ENCODE data around the gene ERGIC1.
"Not testable (repeated sequence)": the region's sequence is repeated elsewhere in the genome, so short reads cannot be mapped to it uniquely, and the experiment has no call there.

The ERGIC1 gene, protein sequence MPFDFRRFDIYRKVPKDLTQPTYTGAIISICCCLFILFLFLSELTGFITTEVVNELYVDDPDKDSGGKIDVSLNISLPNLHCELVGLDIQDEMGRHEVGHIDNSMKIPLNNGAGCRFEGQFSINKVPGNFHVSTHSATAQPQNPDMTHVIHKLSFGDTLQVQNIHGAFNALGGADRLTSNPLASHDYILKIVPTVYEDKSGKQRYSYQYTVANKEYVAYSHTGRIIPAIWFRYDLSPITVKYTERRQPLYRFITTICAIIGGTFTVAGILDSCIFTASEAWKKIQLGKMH

DNA sequence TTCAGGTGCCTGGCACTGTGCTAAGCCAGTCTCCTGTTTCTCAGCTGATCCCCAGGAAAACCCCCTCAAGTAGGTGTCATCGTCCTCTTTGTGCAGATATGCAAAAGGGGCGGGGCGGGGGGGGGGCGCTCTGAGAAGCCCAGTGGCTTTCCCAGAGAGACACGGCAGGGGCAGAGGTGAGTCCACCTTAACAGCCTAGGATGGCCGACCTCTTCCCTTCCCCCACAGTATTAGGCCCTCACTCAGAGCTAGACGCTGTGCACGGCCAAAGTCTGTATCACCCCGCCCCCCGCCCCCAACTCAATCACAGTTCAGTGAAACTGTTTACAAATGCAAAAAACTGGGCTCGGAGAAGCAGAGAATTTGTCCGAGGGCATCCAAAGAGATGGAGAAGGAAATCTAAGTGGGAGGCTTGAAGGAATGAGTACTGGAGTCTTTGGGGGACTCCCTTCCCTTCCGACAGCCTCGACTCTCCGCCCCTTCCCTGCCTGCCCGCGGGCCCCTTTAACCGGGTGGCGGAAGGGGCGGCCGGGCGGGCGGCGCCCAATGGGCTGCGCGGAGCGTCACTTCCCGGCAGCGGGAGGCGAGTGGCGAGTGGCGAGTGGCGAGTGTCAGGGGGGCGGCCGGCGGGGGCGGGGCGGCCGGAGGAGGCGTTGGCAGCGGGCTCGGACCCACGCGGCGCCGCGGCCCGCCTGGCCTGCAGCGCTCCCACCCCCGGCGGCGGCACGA lies at the start of gene ERGIC1:
Gene ERGIC1 (plus strand): TSS at position 566 of the 729 bp plus-strand sequence. CDS start 163 bp downstream, at position 729.
- DNase-seq: peak; percentile 5

- no peak for DNase-seq
Observed at GRCh38 chr5:172785429-172786088, 48.5 kb upstream of the ERGIC1 start.

GRCh38 chr5:172786736-172787462 lies 47.2 kb upstream of the ERGIC1 start:
- DNase-seq: no peak

- DNase-seq: not testable (repeated sequence)
Observed at GRCh38 chr5:172787538-172787937, 46.5 kb upstream of the ERGIC1 start.

DNA sequence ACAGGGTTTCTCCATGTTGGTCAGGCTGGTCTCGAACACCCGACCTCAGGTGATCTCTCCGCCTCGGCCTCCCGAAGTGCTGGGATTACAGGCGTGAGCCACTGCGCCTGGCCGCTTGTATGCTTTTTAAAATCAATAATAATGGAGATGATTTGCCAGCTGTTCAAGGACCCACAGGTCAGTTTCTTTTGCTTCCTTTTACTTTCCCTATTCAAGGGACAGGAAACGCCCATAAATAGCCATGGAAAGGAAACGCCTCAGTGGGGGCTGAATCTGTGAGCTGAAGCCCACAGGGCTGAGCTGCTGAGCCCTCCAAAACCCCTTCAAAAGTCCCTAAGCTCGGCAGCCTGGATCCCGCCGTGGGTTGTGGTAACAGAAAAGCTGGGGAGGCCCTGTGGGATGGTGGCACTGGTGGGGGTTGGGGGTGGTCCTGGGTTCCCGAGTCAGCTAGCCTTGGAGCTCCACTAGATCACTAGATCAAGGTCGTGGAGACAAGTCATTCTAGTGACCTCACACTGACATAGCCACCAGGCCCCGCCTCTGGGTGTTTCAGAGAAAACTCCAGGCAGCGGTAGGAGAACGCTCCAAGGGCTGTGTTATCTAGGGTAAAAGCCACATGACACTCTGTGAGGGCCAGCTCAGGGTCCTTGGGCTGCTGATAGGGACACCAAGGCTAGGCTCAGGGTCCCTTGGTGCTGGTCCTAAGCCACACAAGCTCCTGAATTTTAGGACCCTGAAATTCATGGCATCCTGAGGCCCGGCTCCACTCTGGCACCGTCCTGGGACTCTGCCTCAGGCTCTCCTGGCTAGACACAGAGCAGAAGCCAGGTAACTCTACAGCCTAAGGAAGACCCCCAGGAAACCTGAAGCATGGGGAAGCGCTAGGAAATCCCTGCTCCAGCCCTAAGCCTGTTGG lies 45.0 kb upstream of the ERGIC1 start:
- DNase-seq: no peak

DNA sequence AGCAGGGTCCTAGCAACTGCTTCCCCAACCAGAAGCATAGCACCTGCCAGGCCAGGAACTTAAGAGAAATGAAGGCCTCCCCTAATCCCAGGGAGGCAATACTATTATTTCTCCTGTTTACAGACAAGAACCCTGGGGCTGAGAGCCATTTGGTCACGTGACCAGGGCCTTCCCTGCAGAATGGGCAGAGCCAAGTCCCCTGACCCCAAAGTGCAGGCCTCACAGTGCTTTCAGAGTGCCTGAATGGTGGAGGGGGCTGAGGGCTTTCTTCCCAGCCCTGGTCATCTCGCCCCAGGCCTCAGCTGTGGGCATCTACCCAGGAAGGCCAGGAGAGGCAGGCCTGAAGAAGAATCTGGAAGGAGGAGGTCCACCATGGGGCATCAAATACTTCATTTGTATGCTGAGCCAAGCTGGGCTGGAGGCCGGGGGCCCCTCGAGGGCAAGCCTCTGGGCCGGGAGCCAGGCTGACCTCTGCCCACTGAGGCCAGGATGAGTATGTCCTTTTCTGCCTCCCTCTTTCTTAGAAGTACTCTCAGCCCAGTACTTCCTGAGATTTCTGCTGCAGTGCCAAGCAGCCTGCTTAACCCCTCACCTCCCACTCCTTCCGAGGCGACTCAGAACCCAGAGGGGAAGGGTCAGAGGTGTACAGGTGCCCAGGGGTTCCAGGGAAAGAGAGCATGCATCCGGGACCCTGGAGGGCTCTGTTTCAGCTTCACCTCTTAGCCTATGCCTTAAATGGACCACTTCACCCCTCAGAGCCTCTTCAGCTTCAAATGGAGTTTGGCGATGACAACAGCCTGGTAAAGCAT lies 44.2 kb upstream of the ERGIC1 start:
- DNase-seq: no peak

- no peak for DNase-seq
Observed at GRCh38 chr5:172790496-172790889, 43.6 kb upstream of the ERGIC1 start.

DNA sequence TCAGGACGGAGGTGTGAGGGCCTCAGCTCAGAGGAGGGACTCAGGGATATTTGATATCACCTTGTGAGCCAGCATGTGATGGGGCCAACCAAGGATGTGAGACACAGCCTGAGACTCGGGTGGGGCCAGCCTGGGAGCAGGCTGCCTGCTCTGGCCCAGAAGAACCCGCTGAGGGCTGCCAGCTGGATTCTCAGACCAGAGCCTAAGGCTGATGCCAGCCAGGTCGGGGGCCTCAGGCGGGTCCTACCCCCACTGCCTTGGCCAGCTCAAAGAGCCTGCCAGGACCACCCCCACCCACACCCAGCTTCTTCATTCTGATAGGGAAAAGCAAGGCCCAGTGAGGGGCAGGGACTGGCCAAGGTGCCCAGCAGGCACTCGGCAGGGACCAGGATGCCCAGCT lies 42.8 kb upstream of the ERGIC1 start:
- DNase-seq: no peak

DNA sequence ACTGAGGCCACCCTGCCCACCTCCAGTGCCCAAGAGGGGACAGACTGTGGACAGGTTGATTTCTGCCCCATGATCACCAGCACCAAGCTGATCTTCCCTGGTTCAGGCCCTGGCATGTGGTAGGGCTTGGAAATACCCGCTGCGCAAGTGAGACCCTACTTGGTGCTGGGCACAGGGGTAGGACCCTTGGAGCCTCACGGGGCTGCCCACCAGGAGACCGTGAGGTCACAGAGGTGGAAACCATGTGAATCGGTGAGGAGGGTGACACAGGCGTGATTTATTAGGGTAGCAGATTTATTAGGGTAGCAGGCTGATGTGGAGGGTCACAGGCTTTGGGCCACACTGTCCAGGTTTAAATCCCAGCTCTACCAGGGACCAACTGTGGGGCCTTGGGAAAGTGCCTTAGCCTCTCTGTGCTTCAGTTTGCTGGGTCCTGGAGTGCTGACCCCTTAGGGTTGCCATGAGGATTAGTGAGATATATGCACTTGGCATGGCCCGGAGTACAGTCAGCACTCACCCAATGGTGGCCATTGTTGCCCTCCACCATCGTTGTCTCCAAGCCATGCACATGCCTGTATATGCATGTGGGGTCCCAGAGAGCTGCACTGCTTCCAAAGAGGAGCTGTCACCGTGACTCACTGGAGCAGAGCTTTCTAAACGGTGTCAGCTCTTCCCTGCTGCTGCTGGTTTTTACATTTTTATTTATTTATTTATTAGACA lies 42.2 kb upstream of the ERGIC1 start:
- DNase-seq: no peak

DNA sequence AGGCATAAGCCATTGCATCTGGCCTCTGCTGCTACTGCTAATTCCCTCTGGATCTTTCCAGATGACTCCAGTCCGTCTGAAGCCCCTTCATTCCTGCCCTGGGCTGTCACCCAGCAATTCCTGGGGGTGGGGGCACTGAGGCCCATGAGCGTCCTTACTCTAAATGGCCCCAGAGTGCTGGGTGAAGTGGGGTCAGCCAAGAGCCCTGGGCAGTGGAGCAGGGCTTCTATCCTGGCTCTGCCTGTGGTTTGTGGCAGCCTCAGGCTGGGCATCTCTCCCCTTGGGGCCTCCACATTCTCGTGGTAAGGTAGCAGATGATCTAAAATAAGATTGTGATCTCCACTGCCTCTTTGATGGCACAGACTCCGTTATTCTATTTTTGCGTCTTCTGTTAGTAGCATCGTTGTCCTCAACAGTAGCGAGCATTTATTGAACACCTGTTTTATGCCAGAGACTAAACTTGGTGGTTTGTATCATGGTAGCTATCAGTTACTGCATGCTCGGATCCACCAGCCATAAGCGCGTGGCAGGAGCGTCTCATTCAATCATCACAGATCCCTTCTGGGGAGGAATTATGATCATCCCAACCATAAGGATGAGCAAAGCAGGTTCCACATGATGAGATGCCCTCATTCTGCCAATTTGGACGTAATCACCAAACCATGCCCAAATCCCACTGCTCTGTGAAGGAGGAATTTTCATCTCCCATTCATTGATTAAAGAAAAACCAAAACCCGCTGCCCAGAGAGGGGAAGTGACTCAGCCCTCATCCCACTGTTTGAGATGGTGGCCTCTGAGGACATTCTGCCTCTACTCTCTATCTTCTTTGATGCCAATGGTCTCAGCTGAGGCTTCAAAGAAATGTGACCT lies 41.1 kb upstream of the ERGIC1 start:
- no peak for DNase-seq

- DNase-seq: no peak
Observed at GRCh38 chr5:172793577-172794488, 40.2 kb upstream of the ERGIC1 start.

DNA sequence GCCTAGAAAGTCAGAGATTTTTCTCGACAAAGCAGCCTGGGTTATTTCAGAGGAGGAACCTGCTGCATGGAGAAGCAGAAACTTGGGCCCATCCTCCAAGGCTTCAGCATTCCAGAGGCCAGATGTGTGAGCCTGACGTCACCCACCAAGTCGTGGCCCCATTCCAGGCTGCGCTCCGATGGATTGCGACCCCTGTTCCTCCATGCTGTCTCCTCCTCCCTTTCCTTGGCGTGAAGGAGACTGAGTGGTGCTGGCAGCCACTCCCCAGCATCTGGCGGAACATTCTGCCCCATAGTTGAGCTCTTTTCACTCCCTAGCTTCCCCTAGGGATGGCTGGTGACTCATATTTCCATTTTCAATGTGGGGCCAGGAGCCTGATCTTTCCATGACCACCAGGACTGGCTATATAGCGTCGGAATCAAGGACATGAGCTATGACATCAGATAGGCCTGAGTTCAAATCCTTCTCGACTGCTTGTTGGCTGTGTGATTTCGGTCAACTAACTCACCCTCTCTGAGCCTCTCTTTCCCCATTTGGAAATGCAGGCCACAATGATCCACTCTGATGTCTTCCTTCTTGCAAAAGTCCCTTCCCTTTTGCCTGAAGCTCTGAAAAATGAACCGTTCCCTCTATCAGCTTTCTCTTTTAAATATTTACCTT lies 38.6 kb upstream of the ERGIC1 start:
- DNase-seq: no peak

GRCh38 chr5:172796306-172796705 lies 37.7 kb upstream of the ERGIC1 start:
- DNase-seq: no peak

DNA sequence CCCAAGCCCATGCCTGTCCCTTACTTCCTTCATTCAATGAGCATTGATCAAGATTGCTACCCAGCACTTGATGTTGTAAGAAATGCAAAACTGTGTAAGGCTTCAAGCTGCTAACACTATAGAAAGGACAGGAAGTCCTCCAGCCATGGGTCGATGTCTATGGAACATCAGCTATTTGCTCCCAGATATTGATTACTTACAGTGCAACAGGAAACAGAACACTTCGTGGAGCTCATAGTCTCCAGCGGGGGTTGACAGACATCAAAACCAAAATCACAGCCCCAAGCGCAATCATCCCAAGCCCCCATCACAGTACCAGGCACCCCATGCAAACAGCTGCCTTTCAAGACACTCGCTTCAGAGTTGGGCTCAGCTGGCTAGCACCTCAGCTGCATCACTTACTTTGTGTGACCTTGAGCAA lies 36.3 kb upstream of the ERGIC1 start:
- DNase-seq: no peak

DNA sequence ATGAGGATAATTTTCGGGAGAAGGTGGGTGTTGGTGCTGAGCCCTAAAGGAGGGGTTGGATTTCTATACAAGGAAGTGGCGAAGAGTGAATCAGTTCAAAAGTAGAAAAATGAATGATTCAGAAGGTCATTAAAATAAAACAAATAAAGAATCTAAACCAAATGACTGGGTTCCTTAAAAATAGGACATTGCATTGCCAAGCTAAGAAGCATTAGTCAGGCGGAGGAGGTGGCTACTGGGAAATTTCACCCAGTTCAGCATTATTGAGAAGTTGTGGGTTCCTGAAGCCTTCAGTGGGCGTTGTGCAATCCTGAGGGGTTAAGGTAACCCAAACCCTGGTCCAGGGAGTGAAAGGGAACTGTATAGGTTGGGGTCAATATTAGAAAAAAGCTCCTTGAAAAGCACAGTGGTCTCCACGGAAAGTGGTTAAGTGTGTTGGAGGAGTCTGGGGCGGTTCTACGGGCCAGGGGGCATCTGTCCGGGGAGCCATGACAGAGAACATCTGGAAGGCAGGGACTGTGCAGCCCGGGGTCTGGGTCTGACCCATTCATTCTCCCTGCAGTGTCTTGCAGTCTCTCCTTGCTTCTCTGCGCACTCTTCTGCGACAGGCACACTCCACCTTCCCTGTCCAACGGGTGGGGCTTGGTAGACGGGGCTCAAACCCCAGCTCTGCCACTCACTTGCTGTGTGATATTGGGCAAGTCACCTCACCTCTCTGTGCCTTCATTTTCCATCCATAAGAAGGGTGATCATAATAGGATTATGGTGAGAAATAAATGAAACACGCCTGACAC lies 35.4 kb upstream of the ERGIC1 start:
- DNase-seq: no peak

GRCh38 chr5:172799416-172799815 lies 34.6 kb upstream of the ERGIC1 start:
- DNase-seq: no peak

- no peak for DNase-seq
Observed at GRCh38 chr5:172800088-172800551, 33.9 kb upstream of the ERGIC1 start.
